Gastroesophageal sphincter (tissue), 4 donors: ENCODE data around the gene FRMD4B. TPM values are rescaled to one million over a fixed set of nuclear protein-coding genes. Genes with fewer than 3 reads are reported as not detected.
"Not testable (repeated sequence)": the region's sequence is repeated elsewhere in the genome, so short reads cannot be mapped to it uniquely, and the experiment has no call there.

Source experiments
- ATAC-seq: fragments of 150-250 bp; one replicate; pipeline ENCODE4 v1.9.1; 2016; ENCODE audit warnings: mild to moderate bottlenecking, moderate library complexity
- H3K27ac ChIP-seq, 4 donors: fragments of 200-600 bp; sonication (generic) in 3 of 4; 1 replicate in 3 of 4; 2 replicates in 1 of 4; pipeline ENCODE4 v1.5.1; 2016 to 2019
- H3K27me3 ChIP-seq: fragments of 200-600 bp; sonication (generic); one replicate; pipeline ENCODE4 v1.5.1; 2019
- H3K36me3 ChIP-seq, 2 donors: fragments of 200-600 bp; sonication (generic); one replicate each; pipeline ENCODE4 v1.5.1; 2019; ENCODE audit warnings: control low read depth in 1 of 2
- H3K4me1 ChIP-seq, 3 donors: fragments of 200-600 bp; sonication (generic); 1 replicate in 2 of 3; 2 replicates in 1 of 3; pipeline ENCODE4 v1.5.1; 2016 to 2019; ENCODE audit warnings: control low read depth in 2 of 3
- H3K4me3 ChIP-seq, 2 donors: fragments of 200-600 bp; sonication (generic); one replicate each; pipeline ENCODE4 v1.5.1; 2019; ENCODE audit warnings: mild to moderate bottlenecking in 1 of 2, moderate library complexity in 1 of 2
- H3K9me3 ChIP-seq, 3 donors: fragments of 200-600 bp; sonication (generic); one replicate each; pipeline ENCODE4 v1.5.1; 2017 to 2019; ENCODE audit warnings: control low read depth in 2 of 3
- EP300 ChIP-seq: sonication (generic); formaldehyde crosslinking; IDR thresholded peaks from one replicate; pipeline ENCODE4 v1.6.1; 2017; ENCODE audit warnings: antibody characterized with exemption, mild to moderate bottlenecking
- POLR2A ChIP-seq, 2 donors: fragments of 450-650 bp; IDR thresholded peaks; one replicate each; pipeline ENCODE4 v1.6.1; 2017; ENCODE audit warnings: antibody characterized with exemption in 2 of 2, mild to moderate bottlenecking in 2 of 2, moderate library complexity in 1 of 2
- POLR2AphosphoS5 ChIP-seq: sonication (generic); formaldehyde crosslinking; IDR thresholded peaks from one replicate; pipeline ENCODE4 v1.6.1; 2017; ENCODE audit warnings: antibody characterized with exemption
- WGBS, 2 donors: methylation state at CpG; one replicate each; pipeline ENCODE4 v1.1.5; 2018; ENCODE audit warnings: low coverage in 1 of 2; 5-methylcytosine and 5-hydroxymethylcytosine counted together
- total RNA-seq, 4 donors: library from RNA; depleted of rRNA; stranded (reverse); fragments of >200 nt; gene quantifications; one replicate each; pipeline ENCODE4 v1.1.0, GENCODE V29; 2016
- TF ChIP-seq, protein P1 (sequence below), 4 experiments: fragments of 200-600 bp in 2 of 4; fragments of 450-650 bp in 2 of 4; sonication (generic) in 1 of 4; IDR thresholded peaks; one replicate each; pipeline ENCODE4 v1.5.1; 2017 to 2019; ENCODE audit warnings: antibody characterized with exemption in 4 of 4, mild to moderate bottlenecking in 2 of 4, moderate library complexity in 2 of 4

FRMD4B gene
- total RNA-seq, 4 donors from 2014 or later = 7.1 to 22.3 (median 19.8) TPM

DNA sequence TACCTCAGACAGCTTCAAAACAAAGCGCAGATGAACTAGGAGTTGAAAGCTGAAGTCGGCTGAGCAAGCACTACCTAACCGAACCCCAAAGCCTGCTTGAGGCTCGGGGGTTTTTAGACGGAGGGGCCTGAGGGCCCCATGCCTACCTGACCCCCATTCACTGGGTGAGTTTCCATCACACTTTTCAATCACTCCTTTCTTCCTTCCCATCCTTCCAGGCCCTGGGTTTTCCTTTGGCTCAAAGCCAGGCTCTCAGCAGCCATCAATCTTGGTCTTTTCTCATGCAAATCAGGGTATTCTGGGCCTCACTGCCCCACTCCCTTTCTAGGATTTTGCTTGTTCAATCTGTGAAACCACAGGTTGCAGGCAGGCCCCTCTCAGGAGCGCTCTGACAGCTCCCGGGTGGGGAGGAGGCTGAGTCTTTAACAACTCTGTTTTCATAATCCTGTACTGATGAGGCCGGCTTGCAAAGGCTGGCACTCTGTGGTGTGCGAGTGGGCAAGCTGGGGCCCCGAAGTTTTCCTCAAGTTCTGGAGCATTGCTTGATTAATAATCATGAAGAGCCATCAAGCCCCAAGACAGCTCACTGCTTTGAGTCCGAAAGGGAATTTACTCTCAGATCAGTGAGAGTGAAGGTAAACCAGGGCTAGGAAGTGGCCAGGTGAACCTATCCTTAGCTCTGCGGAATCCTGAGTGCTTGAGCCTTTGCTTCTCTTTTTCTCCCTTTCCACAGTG is 97.6 kb downstream of the FRMD4B start:
- Histone ChIP-seq H3K4me3 (no peak overlapping the region), H3K27me3 (no peaks in the 10 kb centered on the region), H3K9me3 (no peaks in the 10 kb centered on the region), H3K27ac (no peak overlapping the region), H3K36me3 (no peaks in the 10 kb centered on the region), H3K4me1 (no peaks in the 10 kb centered on the region)
- WGBS, 2 donors = 87 to 88% methylated on average over 6 to 7 of the region's 12 CpGs
- no peak for ATAC-seq
- no peak for TF ChIP-seq POLR2A (IDR thresholded peaks at IDR 0.05)

GRCh38 chr3:69283913-69284611 is 101.8 kb downstream of the FRMD4B start:
- no peaks in the 10 kb centered on the region for H3K36me3 ChIP-seq
- H3K27ac ChIP-seq = no peak overlapping the region
- no peak for ATAC-seq
- no peaks in the 10 kb centered on the region for H3K4me1 ChIP-seq
- H3K27me3 ChIP-seq = no peaks in the 10 kb centered on the region
- 90 to 91% methylated on average over 2 to 4 of the region's 4 CpGs for WGBS, 2 donors
- TF ChIP-seq EP300 (no peak), POLR2AphosphoS5 (no peak), POLR2A (IDR thresholded peaks at IDR 0.05) (no peak)
- TF ChIP-seq, protein P1, sequence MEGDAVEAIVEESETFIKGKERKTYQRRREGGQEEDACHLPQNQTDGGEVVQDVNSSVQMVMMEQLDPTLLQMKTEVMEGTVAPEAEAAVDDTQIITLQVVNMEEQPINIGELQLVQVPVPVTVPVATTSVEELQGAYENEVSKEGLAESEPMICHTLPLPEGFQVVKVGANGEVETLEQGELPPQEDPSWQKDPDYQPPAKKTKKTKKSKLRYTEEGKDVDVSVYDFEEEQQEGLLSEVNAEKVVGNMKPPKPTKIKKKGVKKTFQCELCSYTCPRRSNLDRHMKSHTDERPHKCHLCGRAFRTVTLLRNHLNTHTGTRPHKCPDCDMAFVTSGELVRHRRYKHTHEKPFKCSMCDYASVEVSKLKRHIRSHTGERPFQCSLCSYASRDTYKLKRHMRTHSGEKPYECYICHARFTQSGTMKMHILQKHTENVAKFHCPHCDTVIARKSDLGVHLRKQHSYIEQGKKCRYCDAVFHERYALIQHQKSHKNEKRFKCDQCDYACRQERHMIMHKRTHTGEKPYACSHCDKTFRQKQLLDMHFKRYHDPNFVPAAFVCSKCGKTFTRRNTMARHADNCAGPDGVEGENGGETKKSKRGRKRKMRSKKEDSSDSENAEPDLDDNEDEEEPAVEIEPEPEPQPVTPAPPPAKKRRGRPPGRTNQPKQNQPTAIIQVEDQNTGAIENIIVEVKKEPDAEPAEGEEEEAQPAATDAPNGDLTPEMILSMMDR (IDR thresholded peaks at IDR 0.05) = no peak
- no peaks in the 10 kb centered on the region for H3K9me3 ChIP-seq
- no peak overlapping the region for H3K4me3 ChIP-seq

DNA sequence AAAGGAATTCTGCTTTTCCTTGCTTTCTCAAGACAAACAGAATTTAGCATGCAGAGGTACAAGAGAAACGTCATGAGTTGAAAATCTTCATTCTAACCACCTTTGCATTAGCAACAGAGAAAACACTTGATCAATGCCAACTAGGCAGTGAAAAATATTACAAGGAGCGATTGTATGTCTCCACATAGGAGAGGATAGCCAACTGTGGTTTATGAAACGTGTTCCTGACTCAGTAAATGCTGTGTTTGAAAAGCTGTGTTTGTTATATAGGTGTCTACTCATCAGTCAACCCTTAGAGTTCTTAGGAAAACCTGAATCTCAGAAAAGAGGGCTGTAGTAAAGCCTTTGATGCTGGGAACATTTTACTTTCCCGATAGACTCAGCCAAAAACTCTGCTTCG is 102.4 kb downstream of the FRMD4B start:
- no peaks in the 10 kb centered on the region for H3K4me1 ChIP-seq
- ATAC-seq = no peak
- H3K27me3 ChIP-seq = no peaks in the 10 kb centered on the region
- H3K36me3 ChIP-seq = no peaks in the 10 kb centered on the region
- H3K27ac ChIP-seq = no peak overlapping the region
- WGBS, 2 donors = 56 to 98% methylated on average over 4 to 5 of the region's 5 CpGs
- H3K9me3 ChIP-seq = no peaks in the 10 kb centered on the region
- TF ChIP-seq, protein P1 (IDR thresholded peaks at IDR 0.05) = no peak
- TF ChIP-seq POLR2AphosphoS5 (no peak), EP300 (no peak), POLR2A (IDR thresholded peaks at IDR 0.05) (no peak)
- no peak overlapping the region for H3K4me3 ChIP-seq

DNA sequence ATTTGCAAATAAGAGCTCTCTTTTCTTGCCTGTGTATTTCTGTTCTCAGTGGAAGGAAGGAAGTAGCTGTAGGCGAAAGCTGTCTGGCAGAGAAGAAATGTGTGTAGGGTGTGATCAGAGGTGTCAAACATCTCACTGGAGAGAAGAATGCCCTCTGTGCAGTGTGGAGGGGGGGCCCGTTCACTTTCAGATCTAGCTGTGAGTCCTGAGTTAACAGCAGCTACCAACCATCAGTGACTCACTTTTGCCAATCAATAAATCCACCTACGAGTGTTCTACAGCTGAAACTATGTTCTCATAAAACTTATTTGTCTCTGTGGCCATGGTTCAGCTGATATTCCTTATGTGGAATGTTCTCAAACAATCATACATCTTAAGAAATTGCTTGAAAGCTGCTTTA is 103.7 kb downstream of the FRMD4B start:
- H3K4me3 ChIP-seq = no peak overlapping the region
- 56 to 70% methylated on average over 1 to 3 of the region's 3 CpGs for WGBS, 2 donors
- no peaks in the 10 kb centered on the region for H3K9me3 ChIP-seq
- no peaks in the 10 kb centered on the region for H3K4me1 ChIP-seq
- no peak for ATAC-seq
- H3K36me3 ChIP-seq = no peaks in the 10 kb centered on the region
- H3K27me3 ChIP-seq = no peaks in the 10 kb centered on the region
- no peak overlapping the region for H3K27ac ChIP-seq
- no peak for TF ChIP-seq POLR2AphosphoS5
- TF ChIP-seq, protein P1 (IDR thresholded peaks at IDR 0.05) = no peak
- no peak for TF ChIP-seq POLR2A (IDR thresholded peaks at IDR 0.05)
- no peak for TF ChIP-seq EP300

DNA sequence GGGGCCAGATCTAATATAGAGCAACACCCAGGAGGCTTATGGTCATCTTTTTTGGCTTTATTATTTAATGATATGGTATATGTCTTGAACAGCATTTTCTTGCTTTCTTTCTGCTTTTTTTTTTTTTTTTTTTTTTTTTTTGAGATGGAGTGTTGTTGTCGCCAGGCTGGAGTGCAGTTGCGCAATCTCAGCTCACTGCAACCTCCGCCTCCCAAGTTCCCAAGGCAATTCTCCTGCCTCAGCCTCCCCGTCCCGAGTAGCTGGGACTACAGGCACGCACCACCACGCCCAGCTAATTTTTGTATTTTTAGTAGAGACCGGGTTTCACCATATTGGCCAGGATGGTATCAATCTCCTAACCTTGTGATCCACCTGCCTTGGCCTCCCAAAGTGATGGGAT is 108.5 kb downstream of the FRMD4B start:
- not testable (repeated sequence) for H3K27ac ChIP-seq, ATAC-seq, H3K36me3 ChIP-seq, H3K4me1 ChIP-seq, H3K9me3 ChIP-seq, H3K27me3 ChIP-seq, H3K4me3 ChIP-seq
- 94 to 95% methylated on average over 3 to 5 of the region's 8 CpGs for WGBS, 2 donors

GRCh38 chr3:69276884-69277283 is 109.0 kb downstream of the FRMD4B start:
- Histone ChIP-seq H3K36me3 (no peaks in the 10 kb centered on the region), H3K4me1 (no peaks in the 10 kb centered on the region), H3K27me3 (no peaks in the 10 kb centered on the region), H3K27ac (no peak overlapping the region), H3K4me3 (no peak overlapping the region), H3K9me3 (no peaks in the 10 kb centered on the region)
- ATAC-seq = no peak
- 86 to 88% methylated on average over 2 to 4 of the region's 4 CpGs for whole genome bisulfite sequencing, 2 donors
- no peak for TF ChIP-seq EP300
- no peak for TF ChIP-seq POLR2A (IDR thresholded peaks at IDR 0.05)
- TF ChIP-seq POLR2AphosphoS5 = no peak
- TF ChIP-seq, protein P1 (IDR thresholded peaks at IDR 0.05) = no peak

DNA sequence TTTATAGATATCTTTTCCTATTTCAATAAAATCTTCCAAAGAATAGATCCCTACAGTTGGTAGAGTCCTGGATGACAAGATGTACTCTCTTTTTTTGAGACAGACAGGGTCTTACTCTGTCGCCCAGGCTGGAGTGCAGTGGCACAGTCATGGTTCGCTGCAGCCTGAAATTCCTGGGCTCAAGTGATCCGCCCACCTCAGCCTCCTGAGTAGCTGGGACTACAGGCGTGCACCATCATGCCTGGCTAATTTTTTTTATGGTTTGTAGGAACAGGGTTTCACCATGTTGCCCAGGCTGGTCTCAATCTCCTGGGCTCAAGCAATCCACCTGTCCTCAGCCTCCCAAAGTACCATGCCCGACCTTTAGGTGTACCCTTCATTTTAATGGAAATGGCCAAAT is 109.7 kb downstream of the FRMD4B start:
- H3K4me1 ChIP-seq, H3K36me3 ChIP-seq, H3K27me3 ChIP-seq, H3K27ac ChIP-seq, H3K4me3 ChIP-seq, ATAC-seq, H3K9me3 ChIP-seq: not testable (repeated sequence)
- 96% methylated on average over 5 of the region's 5 CpGs; no CpG with 5 or more reads in 1 of the 2 donors for WGBS, 2 donors
